Islet precursor cell (in vitro differentiated cells): ENCODE measurements around the gene PLEKHM3.
A peak's percentile ranks its signal among the peaks of the same experiment; 100 is the strongest.
"Not testable (repeated sequence)": the region's sequence is repeated elsewhere in the genome, so short reads cannot be mapped to it uniquely, and the experiment has no call there.

ENCODE experiments used
- DNase-seq: peaks from one replicate; pipeline ENCODE4 v3.0.0-alpha.2; 2018

The PLEKHM3 gene

DNA sequence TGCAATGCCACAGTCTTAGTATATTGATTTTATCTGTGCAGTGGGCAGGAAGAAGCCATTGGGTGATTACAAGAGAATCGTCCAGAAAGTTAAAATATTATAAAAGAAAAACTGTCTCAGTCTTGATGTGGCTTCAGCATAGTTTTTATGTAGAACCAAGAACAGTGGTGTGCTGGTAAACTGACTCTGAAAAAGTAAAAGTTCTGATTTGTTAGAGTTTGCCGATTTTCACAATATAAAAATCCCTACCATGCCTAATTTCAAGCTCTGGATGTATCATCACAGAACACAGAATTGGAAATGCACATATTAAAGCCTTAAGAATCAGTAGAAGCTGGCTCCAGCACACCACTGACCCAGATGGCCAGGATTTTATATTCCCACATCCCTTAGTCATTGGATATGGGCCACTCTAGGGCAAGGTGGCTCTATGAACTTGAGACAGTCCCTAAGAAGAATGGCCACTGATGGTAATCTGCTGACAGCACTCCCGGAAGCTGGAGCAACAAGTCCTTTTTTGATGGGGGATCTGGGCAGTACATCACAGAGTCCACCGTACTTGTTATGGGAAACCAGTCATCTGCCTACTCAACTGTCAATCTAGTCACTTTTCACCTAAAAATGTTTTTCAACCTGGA is 9.3 kb upstream of the PLEKHM3 start:
- no peak for DNase-seq

DNA sequence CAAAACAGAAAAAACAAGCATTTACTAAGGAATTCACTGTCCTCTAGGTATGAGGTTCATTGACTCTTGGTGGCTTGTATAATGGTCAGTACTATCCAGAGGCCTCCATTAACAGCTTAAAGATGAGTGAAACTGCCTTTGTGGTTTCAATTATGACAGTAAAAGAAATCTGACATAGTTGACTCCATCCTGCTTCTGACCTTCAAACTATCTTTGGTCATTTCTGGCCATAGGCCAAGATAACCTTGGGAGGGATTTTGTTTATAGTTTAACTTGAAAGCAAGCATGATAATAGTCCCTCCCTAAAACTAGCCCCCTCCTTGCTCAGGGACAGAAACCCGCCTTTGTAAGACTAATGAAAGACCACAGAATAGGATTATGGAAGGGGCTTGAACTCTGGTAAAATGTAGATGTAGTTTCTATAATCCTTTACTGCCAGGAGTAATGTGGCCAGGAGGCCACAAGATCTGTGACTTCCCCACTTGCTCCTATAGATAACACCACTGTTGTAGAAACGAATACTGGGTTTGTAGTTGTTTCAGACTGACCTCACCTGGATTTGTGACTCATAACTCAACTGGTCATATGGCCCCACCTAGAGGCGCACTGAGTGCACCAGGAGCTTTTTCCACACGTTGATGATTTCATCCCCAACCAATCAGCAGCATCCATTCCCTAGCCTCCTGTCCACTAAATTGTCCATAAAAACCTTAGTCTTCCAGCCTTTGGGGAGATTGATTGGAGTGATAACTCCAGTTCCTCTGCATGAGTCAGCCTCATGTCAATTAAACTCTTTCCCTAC is 8.6 kb upstream of the PLEKHM3 start:
- DNase-seq, result peak; percentile 87

- peak; percentile 87 for DNase-seq
Measured at GRCh38 chr2:208031608-208032019, 6.3 kb upstream of the PLEKHM3 start.

DNA sequence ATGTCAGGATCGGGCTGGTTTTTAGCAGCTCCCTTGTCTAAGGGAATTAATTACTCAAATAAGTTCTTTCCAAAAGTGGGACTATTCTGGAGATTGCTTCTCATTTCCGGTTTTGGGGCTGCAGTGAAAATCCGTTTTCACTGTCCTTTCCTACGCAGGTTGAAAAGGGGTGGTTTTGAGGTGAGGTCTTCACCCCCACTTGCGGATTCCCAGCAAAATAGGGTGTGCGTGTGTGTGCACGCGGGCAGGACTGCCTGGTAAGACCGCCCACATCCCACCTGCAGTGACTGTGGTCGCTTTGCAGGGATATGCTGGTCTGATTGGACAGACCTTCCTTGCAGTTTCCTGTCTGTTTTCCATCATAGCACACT is 472 bp upstream of the PLEKHM3 start:
- DNase-seq, result no peak

DNA sequence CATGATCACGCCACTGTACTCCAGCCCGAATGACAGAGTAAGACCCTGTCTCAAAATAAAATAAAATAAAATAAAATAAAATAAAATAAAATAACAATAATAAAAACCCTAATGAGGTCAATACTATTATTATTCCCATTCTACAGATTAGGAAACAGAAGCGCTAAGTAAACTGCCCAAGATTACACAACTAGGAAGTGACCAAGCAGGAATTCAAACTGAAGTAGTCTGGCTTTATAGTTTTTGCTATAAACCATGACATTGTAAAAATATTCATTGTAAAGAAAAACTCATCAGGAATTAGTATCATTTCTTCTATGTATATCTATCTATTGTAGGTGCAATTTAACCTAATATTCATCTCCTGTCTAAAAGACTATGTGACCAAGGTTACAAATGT is 1.2 kb downstream of the PLEKHM3 start:
- DNase-seq, result no peak

- no peak for DNase-seq
Measured at GRCh38 chr2:208020253-208020652, 5.1 kb downstream of the PLEKHM3 start.

DNA sequence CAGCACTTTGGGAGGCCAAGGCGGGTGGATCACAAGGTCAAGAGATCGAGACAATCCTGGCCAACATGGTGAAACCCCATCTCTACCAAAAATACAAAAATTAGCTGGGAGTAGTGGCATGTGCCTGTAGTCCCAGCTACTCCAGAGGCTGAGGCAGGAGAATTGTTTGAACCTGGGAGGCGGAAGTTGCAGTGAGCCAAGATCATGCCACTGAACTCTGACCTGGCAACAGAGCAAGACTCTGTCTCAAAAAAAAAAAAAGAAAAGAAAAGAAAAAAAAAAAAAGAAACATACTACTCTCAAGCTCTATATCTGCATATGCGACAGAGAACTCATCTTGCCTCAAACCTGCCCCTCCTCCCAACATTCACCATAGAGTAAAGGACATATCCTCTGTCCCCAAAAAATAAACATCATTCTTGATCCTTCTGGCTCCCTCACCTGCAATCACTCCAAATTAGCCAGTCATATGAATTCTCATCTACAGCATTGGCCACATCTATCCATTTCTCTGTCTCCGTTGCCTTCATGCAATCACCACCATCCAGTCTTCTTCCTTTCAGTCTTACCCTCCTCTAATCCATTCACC is 7.1 kb downstream of the PLEKHM3 start:
- not testable (repeated sequence) for DNase-seq

DNA sequence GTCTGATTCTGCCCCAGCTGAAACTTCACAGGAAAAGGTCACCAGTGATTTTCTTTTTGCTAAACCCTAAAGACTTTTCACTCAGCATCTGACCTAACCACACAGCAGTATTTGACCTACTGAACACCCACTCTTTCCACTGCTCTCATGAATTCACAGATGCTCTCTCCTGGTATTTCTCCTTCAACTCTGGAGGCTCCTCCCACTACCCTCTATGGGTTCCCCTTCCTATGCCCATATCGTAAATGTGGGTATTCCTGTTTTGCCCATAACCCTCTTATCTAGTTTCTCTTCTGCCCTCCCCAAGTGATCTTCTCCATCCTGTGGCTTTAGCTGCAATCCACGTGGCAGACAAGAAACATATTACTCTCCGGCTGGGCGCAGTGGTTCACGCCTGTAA is 7.6 kb downstream of the PLEKHM3 start:
- no peak for DNase-seq

- no peak for DNase-seq
Measured at GRCh38 chr2:208015475-208015874, 9.9 kb downstream of the PLEKHM3 start.

- peak; percentile 79 for DNase-seq
Measured at GRCh38 chr2:208013285-208014178, 11.8 kb downstream of the PLEKHM3 start.

- no peak for DNase-seq
Measured at GRCh38 chr2:208012449-208012848, 12.9 kb downstream of the PLEKHM3 start.

GRCh38 chr2:208010506-208010905 is 14.8 kb downstream of the PLEKHM3 start:
- DNase-seq, result no peak

GRCh38 chr2:208006833-208007232 is 18.5 kb downstream of the PLEKHM3 start:
- DNase-seq, result no peak

- DNase-seq, result peak; percentile 52
Measured at GRCh38 chr2:208006337-208006736, 19.0 kb downstream of the PLEKHM3 start.

DNA sequence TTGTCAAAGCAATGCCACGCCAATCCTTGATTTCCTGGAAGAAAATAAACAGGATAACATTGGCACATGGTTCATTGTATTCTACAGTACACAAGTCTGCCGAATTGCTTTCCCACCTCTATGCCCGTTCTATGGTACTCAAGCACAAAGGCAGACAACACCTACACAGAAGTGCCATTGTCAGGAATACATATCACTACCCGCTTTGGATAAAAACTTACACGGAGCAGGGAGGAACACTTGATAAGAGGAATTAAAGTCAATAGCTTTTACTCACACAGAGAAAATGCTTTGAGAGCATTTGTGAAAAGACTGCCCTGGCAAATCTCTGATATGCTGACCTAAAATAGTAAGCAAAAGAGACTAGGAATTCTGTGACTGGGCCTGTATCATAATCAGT is 23.4 kb downstream of the PLEKHM3 start:
- no peak for DNase-seq

GRCh38 chr2:208000701-208001395 is 24.5 kb downstream of the PLEKHM3 start:
- no peak for DNase-seq

- DNase-seq, result no peak
Measured at GRCh38 chr2:207996848-207997247, 28.5 kb downstream of the PLEKHM3 start.

DNA sequence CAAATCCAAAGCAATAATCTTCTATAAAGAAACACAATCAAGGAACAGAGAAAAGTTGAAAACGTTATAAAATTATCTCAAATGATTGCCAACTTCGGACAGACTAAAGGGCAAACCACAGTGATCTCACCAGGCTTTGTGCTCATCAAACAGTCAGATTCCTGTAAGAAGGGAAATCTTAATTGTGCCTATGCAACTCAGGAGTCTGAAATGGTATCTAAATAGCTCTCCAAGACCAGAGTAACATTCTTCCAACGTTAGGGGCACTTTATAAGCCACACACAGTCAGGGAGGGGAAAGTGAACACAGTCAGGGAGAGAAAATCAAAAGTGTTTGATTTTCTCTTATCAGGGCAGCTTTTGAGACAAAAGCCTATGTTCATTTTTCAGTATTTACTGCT is 29.4 kb downstream of the PLEKHM3 start:
- DNase-seq, result no peak

GRCh38 chr2:207993151-207993763 is 32.1 kb downstream of the PLEKHM3 start:
- no peak for DNase-seq

- DNase-seq, result no peak
Measured at GRCh38 chr2:207991944-207992343, 33.4 kb downstream of the PLEKHM3 start.

GRCh38 chr2:207990784-207991183 is 34.5 kb downstream of the PLEKHM3 start:
- no peak for DNase-seq

- DNase-seq, result no peak
Measured at GRCh38 chr2:207988975-207989374, 36.4 kb downstream of the PLEKHM3 start.
